Non-pigmented ciliary epithelial cell (primary cell): ENCODE results near the gene IL9.
"Not testable (repeated sequence)": the region's sequence is repeated elsewhere in the genome, so short reads cannot be mapped to it uniquely, and the experiment has no call there.

Experiments used
- DNase-seq: peaks from one replicate; pipeline ENCODE4 v3.0.0-alpha.2; 2010; ENCODE audit warnings: low read depth

IL9 gene

DNA sequence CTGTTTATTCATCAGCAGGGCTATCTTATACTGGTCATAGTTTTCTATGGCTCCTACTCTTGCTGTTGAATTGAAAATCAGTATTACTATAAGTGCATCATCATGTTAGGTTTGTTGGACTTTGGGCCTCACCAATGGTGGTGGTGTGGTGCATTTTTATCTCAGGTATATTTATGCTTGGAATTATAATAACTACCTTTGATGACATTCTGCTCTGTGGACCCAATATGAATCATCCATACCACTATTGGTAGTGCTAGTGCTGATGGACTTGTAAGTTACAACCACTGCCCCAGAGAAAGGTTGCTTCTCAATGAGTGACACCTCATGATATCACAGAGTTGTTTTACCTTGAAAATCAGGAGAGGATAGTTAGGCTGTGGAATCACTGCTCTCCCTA lies 28.0 kb downstream of the IL9 start:
- DNase-seq: no peak

DNA sequence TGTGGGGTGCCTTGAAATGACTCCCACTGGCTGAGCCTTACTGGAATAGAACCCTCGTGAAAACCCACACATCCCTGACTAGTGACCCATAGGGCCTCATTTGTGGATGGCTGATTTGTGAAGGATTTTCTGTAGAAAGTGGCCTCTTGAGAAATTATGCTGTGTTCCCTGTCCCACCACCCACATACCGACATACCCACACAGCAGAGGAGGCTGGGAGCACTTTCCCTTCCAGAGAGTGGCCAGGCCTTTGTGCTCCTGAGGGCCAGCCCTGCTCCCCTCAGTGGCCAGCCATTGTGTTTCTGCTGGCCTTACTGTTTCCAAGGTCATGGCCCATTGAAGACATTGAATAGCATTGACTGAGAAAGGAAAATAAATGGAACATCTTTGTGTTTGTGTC lies 29.6 kb downstream of the IL9 start:
- no peak for DNase-seq

- DNase-seq: no peak
These were observed 30.9 kb downstream of the IL9 start for GRCh38 chr5:135864503-135865435.

DNA sequence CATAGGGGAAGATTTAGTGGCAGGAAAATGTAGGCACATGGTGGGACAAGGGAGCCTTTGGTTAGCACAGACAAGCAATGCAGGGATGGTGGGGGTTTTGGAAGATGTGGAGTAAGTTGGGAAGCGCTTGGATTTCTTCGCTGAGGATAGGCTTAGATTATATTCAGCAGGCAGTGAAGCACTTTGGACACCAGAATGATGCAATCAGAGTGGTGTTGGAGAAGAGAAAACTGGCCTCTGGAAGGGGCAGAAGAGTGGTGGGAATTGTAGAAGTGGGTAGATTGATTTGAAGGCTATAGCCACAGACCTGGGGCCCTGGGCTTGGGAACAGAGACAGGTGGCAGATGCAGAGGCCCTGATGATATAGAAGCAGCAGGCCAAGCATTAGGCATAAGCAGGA lies 32.9 kb downstream of the IL9 start:
- no peak for DNase-seq

- no peak for DNase-seq
These were observed 33.6 kb downstream of the IL9 start for GRCh38 chr5:135862086-135862485.

GRCh38 chr5:135861641-135862040 lies 34.0 kb downstream of the IL9 start:
- no peak for DNase-seq

GRCh38 chr5:135859641-135860040 lies 36.0 kb downstream of the IL9 start:
- DNase-seq: no peak

DNA sequence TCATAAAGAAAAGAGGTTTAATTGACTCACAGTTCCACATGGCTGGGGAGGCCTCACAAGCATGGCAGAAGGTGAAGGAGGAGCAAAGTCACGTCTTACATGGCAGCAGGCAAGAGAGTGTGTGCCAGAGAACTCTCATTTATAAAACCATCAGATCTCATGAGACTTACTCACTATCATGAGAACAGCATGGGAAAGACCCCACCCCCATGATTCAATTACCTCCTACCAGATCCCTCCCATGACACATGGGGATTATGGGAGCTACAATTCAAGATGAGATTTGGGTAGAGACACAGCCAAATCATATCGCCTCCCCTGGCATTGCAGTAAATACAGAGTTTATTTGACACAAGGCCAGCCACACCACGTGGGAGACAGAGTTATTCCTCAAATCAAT lies 36.5 kb downstream of the IL9 start:
- DNase-seq: not testable (repeated sequence)

DNA sequence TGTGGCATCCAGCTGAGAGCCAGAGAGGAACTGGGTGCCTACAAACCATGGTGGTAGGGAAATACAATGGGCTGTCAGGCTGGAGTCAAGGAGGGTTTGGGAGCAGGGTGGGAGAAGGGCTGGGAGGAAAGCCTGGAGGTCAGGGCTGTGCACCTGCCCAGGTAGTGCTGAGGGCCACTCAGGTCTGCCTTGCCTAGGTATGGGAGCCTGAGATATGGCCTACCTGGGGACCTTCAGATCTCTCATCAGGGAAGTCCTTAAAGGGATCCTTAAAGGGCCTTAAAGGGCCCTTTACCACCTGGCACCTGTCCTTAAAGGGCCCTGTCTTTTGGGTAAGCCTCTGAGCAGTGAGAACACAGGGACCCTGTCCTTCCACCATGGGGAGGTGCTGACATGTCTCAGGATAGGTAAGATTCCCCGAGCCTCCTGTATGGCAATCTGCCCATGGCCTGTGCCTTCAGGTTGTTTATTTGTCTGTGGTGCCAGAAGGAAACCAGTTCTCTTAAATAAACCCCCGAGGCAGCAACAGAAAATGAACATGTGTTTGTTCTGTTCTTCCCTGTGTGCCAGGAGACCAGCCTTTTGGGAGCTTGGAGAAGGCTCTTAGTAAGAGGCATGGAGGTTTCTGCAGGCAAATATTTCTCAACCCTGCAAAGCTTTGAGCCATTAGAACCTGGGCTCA lies 37.9 kb downstream of the IL9 start:
- DNase-seq: no peak

GRCh38 chr5:135851915-135852845 lies 43.5 kb downstream of the IL9 start:
- DNase-seq: no peak

- DNase-seq: no peak
These were observed 44.3 kb downstream of the IL9 start for GRCh38 chr5:135851186-135851914.

GRCh38 chr5:135850671-135851070 lies 45.0 kb downstream of the IL9 start:
- no peak for DNase-seq

DNA sequence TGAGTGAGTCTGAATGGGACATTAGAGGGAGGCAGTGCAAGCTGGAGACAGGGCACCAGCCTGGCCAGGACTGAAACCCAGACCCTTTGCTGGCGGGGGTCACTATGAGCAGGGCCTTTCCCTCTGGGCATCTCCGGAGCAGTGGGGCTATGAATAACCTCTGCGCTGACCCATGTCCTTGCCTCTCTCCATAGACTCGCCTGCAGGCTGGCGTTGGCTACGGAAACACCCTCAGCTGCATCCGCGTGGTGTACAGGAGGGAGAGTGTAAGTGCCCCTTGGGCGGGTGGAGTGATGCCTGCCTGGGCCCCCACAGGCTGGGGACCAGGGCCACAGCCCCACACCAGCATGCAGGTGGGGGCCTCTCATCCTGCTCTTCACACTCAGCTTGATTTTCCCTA lies 45.4 kb downstream of the IL9 start:
- DNase-seq: no peak

DNA sequence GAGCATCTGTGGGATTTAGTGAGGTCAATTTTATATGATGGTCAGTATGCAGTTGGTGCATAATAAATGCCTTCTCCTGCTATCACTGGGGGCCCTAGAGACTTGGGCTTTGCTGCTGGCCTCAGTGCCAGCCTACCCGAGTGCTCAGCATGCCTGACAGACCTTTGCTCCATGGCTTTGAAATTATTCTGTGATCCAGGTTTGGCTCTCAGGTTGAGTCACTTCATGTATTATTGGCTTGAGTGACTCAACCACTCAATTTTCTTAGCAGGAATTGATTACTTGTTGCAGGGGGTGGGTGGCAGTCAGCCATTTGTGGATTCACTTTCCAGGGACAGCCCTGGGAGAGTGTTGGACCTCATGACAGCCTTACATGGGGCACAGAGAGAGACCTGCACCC lies 47.7 kb downstream of the IL9 start:
- no peak for DNase-seq

DNA sequence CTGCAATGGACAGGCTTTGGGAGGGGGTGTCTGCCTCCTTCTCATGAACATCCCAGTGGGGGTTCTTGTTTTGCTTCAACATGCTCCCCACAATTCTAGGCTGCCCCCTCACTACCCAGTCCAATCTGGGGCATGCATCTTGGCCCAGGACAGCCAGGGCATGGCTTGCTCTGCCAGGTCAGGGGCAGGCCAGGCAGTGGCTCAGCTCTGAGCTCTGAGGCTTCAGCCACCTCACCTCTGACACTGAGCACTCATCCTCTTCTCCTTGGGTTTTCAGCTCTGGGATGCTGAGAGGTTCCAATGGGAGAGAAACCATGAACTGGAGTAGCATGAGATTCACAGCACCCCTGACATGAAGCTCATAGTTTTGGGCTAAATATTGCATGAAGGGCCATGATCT lies 49.3 kb downstream of the IL9 start:
- DNase-seq: no peak

- DNase-seq: no peak
These were observed 51.9 kb downstream of the IL9 start for GRCh38 chr5:135843571-135844337.

- no peak for DNase-seq
These were observed 52.9 kb downstream of the IL9 start for GRCh38 chr5:135842737-135843136.
